ENCODE results near the gene GPR15LG.
"Not testable (repeated sequence)": the region's sequence is repeated elsewhere in the genome, so short reads cannot be mapped to it uniquely, and the experiment has no call there.

- not testable (repeated sequence) for TF ChIP-seq EZH2 (IDR thresholded peaks at IDR 0.05; ENCODE audit: insufficient read depth, poor library complexity, severe bottlenecking); EZH2phosphoT487 (IDR thresholded peaks at IDR 0.05; ENCODE audit: insufficient read depth, low read depth)
These were observed 6.3 kb upstream of the GPR15LG start for GRCh38 chr10:84167289-84167653.
